OCI-LY1 (cell line): ENCODE data around the gene JPT2.
A peak's percentile ranks its signal among the peaks of the same experiment; 100 is the strongest.

ENCODE experiments used
- H2AFZ ChIP-seq: fragments of 200-600 bp; sonication (generic), shearing (Covaris generic); 2 replicates; pipeline ENCODE4 v1.6.0; 2014; ENCODE audit warnings: antibody characterized with exemption, mild to moderate bottlenecking, low read length
- H3F3A ChIP-seq: fragments of 200-600 bp; sonication (generic), shearing (Covaris generic); 2 replicates; pipeline ENCODE4 v1.6.0; 2014; ENCODE audit warnings: mild to moderate bottlenecking, antibody characterized with exemption, low read length, moderate library complexity; ENCODE audit not compliant: insufficient read depth
- H3K27ac ChIP-seq: fragments of 200-600 bp; sonication (generic); 2 replicates; pipeline ENCODE4 v1.5.1; 2014; ENCODE audit warnings: low read length, mixed run types, mild to moderate bottlenecking, low read depth; ENCODE audit not compliant: poor library complexity, severe bottlenecking
- H3K27me3 ChIP-seq: fragments of 200-600 bp; sonication (generic); 2 replicates; pipeline ENCODE4 v1.6.0; 2014; ENCODE audit warnings: antibody characterized with exemption, mild to moderate bottlenecking, low read length, moderate library complexity; ENCODE audit not compliant: insufficient read depth
- H3K36me3 ChIP-seq: fragments of 200-600 bp; sonication (generic); 2 replicates; pipeline ENCODE4 v1.6.1; 2014; ENCODE audit warnings: mild to moderate bottlenecking, antibody characterized with exemption, low read length, moderate library complexity, mixed read lengths; ENCODE audit not compliant: insufficient read depth
- H3K4me1 ChIP-seq: fragments of 200-600 bp; sonication (generic); 2 replicates; pipeline ENCODE4 v1.5.1; 2014; ENCODE audit warnings: mild to moderate bottlenecking, low read length, moderate library complexity; ENCODE audit not compliant: insufficient read depth, severe bottlenecking
- H3K4me2 ChIP-seq: fragments of 200-600 bp; sonication (generic), shearing (Covaris generic); 2 replicates; pipeline ENCODE4 v1.6.1; 2014; ENCODE audit warnings: low read length
- H3K4me3 ChIP-seq: fragments of 200-600 bp; sonication (generic); 2 replicates; pipeline ENCODE4 v1.5.1; 2014; ENCODE audit warnings: low read length, low read depth, mild to moderate bottlenecking, mixed read lengths; ENCODE audit not compliant: poor library complexity, severe bottlenecking
- H3K79me2 ChIP-seq: fragments of 200-600 bp; shearing (Covaris generic); 2 replicates; pipeline ENCODE4 v1.6.1; 2016; ENCODE audit warnings: mixed run types, low read length, mixed read lengths; ENCODE audit not compliant: insufficient read depth
- H3K9ac ChIP-seq: fragments of 200-600 bp; sonication (generic), shearing (Covaris generic); 2 replicates; pipeline ENCODE4 v1.6.1; 2014; ENCODE audit warnings: mild to moderate bottlenecking, low read length, mixed read lengths
- H3K9me2 ChIP-seq: fragments of 200-600 bp; sonication (generic), shearing (Covaris generic); 2 replicates; pipeline ENCODE4 v1.6.1; 2014; ENCODE audit warnings: low read depth, mild to moderate bottlenecking, low read length, mixed read lengths
- H3K9me3 ChIP-seq: fragments of 200-600 bp; shearing (Covaris generic); 2 replicates; pipeline ENCODE4 v1.6.1; 2014; ENCODE audit warnings: low read length, mixed read lengths
- H4K20me1 ChIP-seq: fragments of 200-600 bp; sonication (generic), shearing (Covaris generic); 2 replicates; pipeline ENCODE4 v1.6.0; 2016; ENCODE audit warnings: mild to moderate bottlenecking, low read length; ENCODE audit not compliant: insufficient read depth
- CTCF ChIP-seq: fragments of 200-600 bp; sonication (generic), shearing (Covaris generic); IDR thresholded peaks from 2 replicates; pipeline ENCODE4 v1.5.1; 2017; ENCODE audit warnings: mild to moderate bottlenecking, antibody characterized with exemption, low read length, moderate library complexity, mixed read lengths
- EZH2 ChIP-seq: fragments of 200-600 bp; sonication (generic), shearing (Covaris generic); IDR thresholded peaks from 2 replicates; pipeline ENCODE4 v1.8.0; 2017; ENCODE audit warnings: borderline replicate concordance, mixed run types, mild to moderate bottlenecking, antibody characterized with exemption, low read length, moderate library complexity, mixed read lengths

Gene JPT2

GRCh38 chr16:1678500-1679098, 520 bp downstream of the JPT2 start:
- Histone ChIP-seq H3K9me3 (no peaks in the 10 kb centered on the region), H3K27me3 (no peaks in the 10 kb centered on the region), H3K9me2 (no peaks in the 10 kb centered on the region), H3K4me1 (peaks cover 34% of the 10 kb centered on the region), H3K9ac (peak overlapping the region; percentile 82), H3K36me3 (peaks cover 53% of the 10 kb centered on the region), H3K79me2 (peaks cover 49% of the 10 kb centered on the region), H3K4me2 (peak overlapping the region; percentile 70), H3F3A (no peaks in the 10 kb centered on the region; the same call in 1 of the 2 replicates), H3K27ac (peak overlapping the region; percentile 52), H2AFZ (no peak overlapping the region), H4K20me1 (no peaks in the 10 kb centered on the region), H3K4me3 (peak overlapping the region; percentile 88)
- TF ChIP-seq CTCF (no peak), EZH2 (no peak)

- Histone ChIP-seq H3K4me3 (peak overlapping the region; percentile 88), H3K9ac (peak overlapping the region; percentile 16; the same call in 1 of the 2 replicates), H3K27me3 (no peaks in the 10 kb centered on the region)
These were observed 2.3 kb downstream of the JPT2 start for GRCh38 chr16:1680361-1680760.

GRCh38 chr16:1681032-1681431, 3.0 kb downstream of the JPT2 start:
- H3K4me3 ChIP-seq: peak overlapping the region; percentile 88
- no peak for TF ChIP-seq EZH2
- no peak for TF ChIP-seq CTCF
- H3K36me3 ChIP-seq: peaks cover 52% of the 10 kb centered on the region
- H3K4me2 ChIP-seq: no peak overlapping the region
- no peaks in the 10 kb centered on the region; the same call in 1 of the 2 replicates for H3F3A ChIP-seq
- no peak overlapping the region for H2AFZ ChIP-seq
- H3K9ac ChIP-seq: no peak overlapping the region
- no peaks in the 10 kb centered on the region for H3K9me2 ChIP-seq
- peaks cover 64% of the 10 kb centered on the region for H3K79me2 ChIP-seq
- H3K9me3 ChIP-seq: no peaks in the 10 kb centered on the region
- H4K20me1 ChIP-seq: no peaks in the 10 kb centered on the region
- H3K27ac ChIP-seq: peak overlapping the region; percentile 32
- peaks cover 34% of the 10 kb centered on the region for H3K4me1 ChIP-seq
- no peaks in the 10 kb centered on the region for H3K27me3 ChIP-seq

More at GRCh38 chr16:1680361-1680760, 2.3 kb downstream of the JPT2 start:
- Histone ChIP-seq H3K9me2 (no peaks in the 10 kb centered on the region), H3K27ac (peak overlapping the region; percentile 32), H4K20me1 (no peaks in the 10 kb centered on the region), H3K4me1 (peaks cover 34% of the 10 kb centered on the region), H3K4me2 (peak overlapping the region; percentile 70), H3K79me2 (peaks cover 59% of the 10 kb centered on the region), H3F3A (no peaks in the 10 kb centered on the region; the same call in 1 of the 2 replicates), H3K36me3 (peaks cover 52% of the 10 kb centered on the region), H2AFZ (no peak overlapping the region), H3K9me3 (no peaks in the 10 kb centered on the region)
- TF ChIP-seq EZH2: no peak
